Ovary (tissue), 3 donors: ENCODE results near the gene MAPK10.

ENCODE experiments used
- CTCF ChIP-seq, 3 donors: fragments of 450-650 bp in 2 of 3; fragments of 200-600 bp in 1 of 3; IDR thresholded peaks; one replicate each; pipeline versions ENCODE4 v1.5.1 to v1.8.0; 2016 to 2022; ENCODE audit warnings: antibody characterized with exemption in 3 of 3, mild to moderate bottlenecking in 1 of 3
- POLR2A ChIP-seq: fragments of 450-650 bp; IDR thresholded peaks from one replicate; pipeline ENCODE4 v1.6.1; 2017; ENCODE audit warnings: antibody characterized with exemption, mild to moderate bottlenecking, moderate library complexity
- donor health status: DM: no; HTN: no; CAD: no.

- TF ChIP-seq CTCF (IDR thresholded peaks at IDR 0.05) = no peak
- TF ChIP-seq POLR2A = no peak
These were observed 5.5 kb downstream of the MAPK10 start for GRCh38 chr4:86354390-86354789.
